Adipose tissue (tissue), 3 donors: Measurements from ENCODE around the gene SLC13A3. TPM values are rescaled to one million over a fixed set of nuclear protein-coding genes. Genes with fewer than 3 reads are reported as not detected.

ENCODE experiments used
- H3K27ac ChIP-seq: one replicate; pipeline ENCODE4 v1.5.1; 2013; ENCODE audit warnings: low read depth, low read length
- WGBS, 3 donors: extraction: QIAGEN DNeasy Blood & Tissue Kit; methylation state at CpG; one replicate each; pipeline ENCODE4 v1.1.7; 2013; 5-methylcytosine and 5-hydroxymethylcytosine counted together
- polyA plus RNA-seq, 3 donors: library from polyadenylated mRNA; stranded (reverse); fragments of 200-250 nt; gene quantifications; one replicate each; pipeline ENCODE4 v1.2.3, GENCODE V29; 2013
- donor health status: healthy with polysubstance abuse.
- donor health status: Bipolar disorder and iron deficiency.
- donor health status: healthy.

Gene SLC13A3
- polyA plus RNA-seq, 3 donors = 0.48 to 2.2 (median 1.2) TPM

DNA sequence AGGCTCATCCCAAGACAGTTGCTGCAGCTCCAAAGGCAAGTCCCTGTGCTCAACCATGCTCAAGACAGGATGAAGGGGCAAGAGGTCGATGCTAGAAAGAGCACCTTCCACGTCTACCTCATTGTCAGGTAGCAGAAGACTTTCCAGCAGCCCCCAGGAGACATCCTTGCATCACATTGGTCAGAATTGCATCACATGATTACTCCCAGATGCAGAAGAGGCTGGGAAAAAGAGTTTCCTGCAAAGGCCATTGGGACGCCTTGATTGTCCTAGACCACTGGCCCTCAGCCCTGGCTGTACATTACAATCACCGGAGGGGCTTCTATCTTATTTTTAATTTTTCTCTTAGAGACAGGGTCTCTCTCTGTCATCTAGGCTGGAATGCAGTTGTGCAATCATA is 120.6 kb downstream of the SLC13A3 start:
- H3K27ac ChIP-seq = no peak overlapping the region
- 68 to 72% (median 71%) methylated on average over 4 of the region's 4 CpGs for WGBS, 3 donors

DNA sequence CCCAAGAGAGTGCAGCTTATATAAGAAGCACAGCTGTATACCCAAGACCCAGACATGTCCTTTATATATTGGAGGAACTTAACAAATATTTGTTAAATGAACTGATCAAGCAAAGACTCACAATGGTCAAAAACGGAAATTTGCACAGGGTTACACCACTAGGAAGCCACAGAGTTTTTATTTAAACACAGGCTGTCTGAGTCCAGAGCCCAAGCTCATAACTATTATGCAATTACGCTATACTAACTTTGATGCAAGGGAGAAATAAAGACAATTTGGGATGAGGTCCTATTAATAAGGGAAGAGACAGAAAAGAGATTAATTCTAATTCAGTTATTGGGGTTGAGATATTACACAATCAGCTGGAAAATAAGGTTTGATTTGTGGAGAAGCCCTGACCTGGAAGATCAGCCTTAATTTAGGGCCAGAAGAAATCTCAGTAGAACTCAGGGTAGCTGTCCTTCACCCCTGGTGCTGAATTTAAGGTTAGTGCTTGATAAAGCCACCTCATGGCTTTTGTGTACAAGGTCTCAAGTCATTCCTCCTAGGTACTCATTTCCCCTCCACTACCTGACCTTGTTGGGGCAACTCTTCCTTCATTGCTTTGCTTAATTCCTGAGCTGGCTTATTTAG is 127.4 kb downstream of the SLC13A3 start:
- 46 to 47% (median 46%) methylated on average over 2 of the region's 2 CpGs for WGBS, 3 donors
- no peak overlapping the region for H3K27ac ChIP-seq

GRCh38 chr20:46523108-46523507 is 128.2 kb downstream of the SLC13A3 start:
- H3K27ac ChIP-seq = no peak overlapping the region
- 38 to 69% (median 62%) methylated on average over 5 of the region's 5 CpGs for WGBS, 3 donors

DNA sequence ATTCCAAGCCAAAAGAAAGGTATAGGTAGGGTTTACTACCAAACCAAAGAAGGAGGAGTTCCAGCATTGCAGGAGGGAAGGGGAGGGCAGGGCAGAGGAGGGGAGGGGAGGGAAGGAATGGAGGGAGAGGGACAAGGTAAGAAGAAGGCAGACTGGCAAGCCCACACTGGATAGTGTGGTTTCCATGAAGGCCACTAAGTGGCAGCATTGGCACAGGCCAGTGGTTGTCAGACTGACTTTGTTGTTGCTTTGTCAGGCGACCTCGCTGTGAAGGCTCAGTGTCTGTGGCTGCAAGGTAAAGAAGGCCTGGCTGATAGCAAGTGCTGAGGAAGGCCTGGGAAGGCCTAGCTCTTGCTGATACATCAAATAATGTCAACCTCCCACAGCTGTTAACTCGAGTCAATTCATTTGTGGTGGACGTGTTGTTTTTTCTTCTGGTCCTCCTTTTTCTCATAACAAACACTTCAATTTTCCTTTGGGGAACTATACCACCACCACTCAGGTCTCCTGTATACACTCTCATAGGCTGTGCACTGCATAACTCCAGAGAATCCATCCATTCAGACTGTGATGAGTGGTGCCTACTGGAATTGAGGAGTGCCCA is 130.2 kb downstream of the SLC13A3 start:
- 28 to 34% (median 32%) methylated on average over 4 of the region's 4 CpGs for WGBS, 3 donors
- H3K27ac ChIP-seq = no peak overlapping the region

GRCh38 chr20:46520540-46520939 is 130.7 kb downstream of the SLC13A3 start:
- no peak overlapping the region for H3K27ac ChIP-seq
- 79 to 89% (median 89%) methylated on average over 4 of the region's 4 CpGs for WGBS, 3 donors

- no peak overlapping the region for H3K27ac ChIP-seq
- 67 to 74% (median 68%) methylated on average over 3 of the region's 3 CpGs for WGBS, 3 donors
These were observed 131.7 kb downstream of the SLC13A3 start for GRCh38 chr20:46519471-46520068.

DNA sequence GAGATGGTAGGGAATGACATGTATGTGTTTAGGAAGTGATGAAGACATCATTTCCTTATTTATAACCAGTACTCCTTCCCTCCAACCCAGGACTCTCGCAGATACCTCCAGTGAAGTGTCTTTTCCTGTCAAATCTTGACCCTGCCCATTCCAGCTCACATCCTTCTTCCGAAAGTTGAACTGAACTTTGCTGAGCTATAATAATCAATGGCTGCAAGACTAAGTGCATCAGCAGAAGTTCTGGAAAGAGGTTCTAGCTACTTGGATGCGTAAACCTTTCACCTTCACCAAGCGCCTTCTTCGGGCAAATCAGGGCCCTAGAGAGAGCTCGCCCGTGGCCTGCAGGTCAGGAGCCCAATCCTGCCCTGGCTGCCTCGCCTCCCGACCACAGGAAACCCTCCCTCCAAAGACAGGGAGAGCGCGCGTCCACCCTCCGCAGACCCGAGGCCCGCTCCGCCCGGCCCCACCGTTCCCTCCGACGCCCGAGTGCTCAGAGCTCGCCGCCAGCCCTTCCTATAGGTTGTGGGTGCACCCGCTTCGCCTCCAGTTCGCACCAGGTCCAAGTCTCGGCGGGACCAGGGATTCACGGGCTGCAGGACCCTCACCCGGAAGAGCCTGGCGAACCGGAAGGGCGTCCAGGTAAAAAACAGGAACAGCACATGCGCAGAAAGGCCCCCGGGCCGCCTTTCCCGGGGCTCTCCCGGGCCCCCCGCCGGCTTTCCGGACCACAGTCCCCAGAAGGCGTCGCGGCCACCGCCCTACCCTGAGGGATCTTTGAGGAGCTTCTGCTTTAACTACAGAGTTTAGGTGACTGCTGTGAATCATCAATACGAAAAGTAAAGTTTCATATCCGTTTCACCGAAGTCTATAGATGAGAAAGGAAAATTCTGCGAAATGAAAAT is 138.1 kb downstream of the SLC13A3 start, which contains the start of gene ZNF334:
Gene ZNF334, minus strand, starts transcription at position 617 of the 902 bp plus-strand sequence. CDS start 1,457 bp downstream, outside the sequence.
- no peak within 1 kb of the TSS for H3K27ac ChIP-seq
- WGBS, 3 donors = 2 to 3% (median 2%) methylated on average over 45 to 49 of the region's 49 CpGs

GRCh38 chr20:46509523-46509922 is 141.7 kb downstream of the SLC13A3 start:
- 46 to 81% (median 57%) methylated on average over 2 of the region's 2 CpGs for WGBS, 3 donors

More at GRCh38 chr20:46509523-46509922, 141.7 kb downstream of the SLC13A3 start:
- no peak overlapping the region for H3K27ac ChIP-seq

Other genes with a start within 250 kb of the SLC13A3 start
- 10 to 100 TPM; 13.0 to 22.8 (median 21.9) TPM for gene ELMO2, start 244.8 kb downstream of the SLC13A3 start, polyA plus RNA-seq
- 1 to 10 TPM; 1.3 to 2.9 (median 2.3) TPM for gene ZNF334, start 137.9 kb downstream of the SLC13A3 start, polyA plus RNA-seq
- gene OCSTAMP, start 100.8 kb downstream of the SLC13A3 start, polyA plus RNA-seq = not detected
- 1 to 10 TPM; 3.4 to 9.3 (median 8.3) TPM for gene TP53RK, start 38.0 kb upstream of the SLC13A3 start, polyA plus RNA-seq
- gene SLC2A10, start 58.2 kb upstream of the SLC13A3 start, polyA plus RNA-seq = 1 to 10 TPM; 4.5 to 9.1 (median 6.7) TPM
- 10 to 100 TPM in 1 of 3 donors, 1 to 10 TPM in 1, under 1 TPM in 1; 0.98 to 26.4 (median 7.9) TPM for gene EYA2, start 243.4 kb upstream of the SLC13A3 start, polyA plus RNA-seq